ENCODE measurements around the gene ARHGDIB. TPM values are rescaled to one million over a fixed set of nuclear protein-coding genes. Genes with fewer than 3 reads are reported as not detected.

The ARHGDIB gene
- total and polyA plus RNA-seq, 2 of the 4 experiments (the other 2 are of a cell fraction): 24.9 to 30.7 TPM

DNA sequence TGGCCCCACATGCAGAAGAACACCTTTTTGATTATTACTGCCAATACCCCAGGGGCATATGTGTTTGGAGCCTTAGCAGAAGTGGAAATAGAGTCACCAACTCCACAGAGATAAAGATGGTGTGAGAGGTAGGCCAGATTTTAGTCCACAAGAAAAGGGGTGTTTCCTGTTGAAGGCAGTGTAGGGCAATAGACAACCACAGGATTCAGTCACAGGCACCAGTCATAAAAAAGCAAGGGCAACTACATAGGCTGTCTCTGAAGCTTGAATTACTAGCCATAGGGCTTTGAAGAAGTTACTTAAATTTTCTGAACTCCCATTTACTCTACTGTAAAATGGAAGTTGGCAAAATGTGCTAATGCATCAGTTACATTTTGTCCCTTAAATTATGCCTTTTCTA lies 41.9 kb downstream of the ARHGDIB start:
- Histone ChIP-seq H3K27ac (ENCODE audit: insufficient read depth, low read length) (no peak overlapping the region), H3K14ac (replicated peaks; ENCODE audit: low read depth, low read length) (no peak overlapping the region), H4K5ac (ENCODE audit: low read depth, low read length) (no peak overlapping the region), H2BK120ac (ENCODE audit: low read depth, low read length) (no peak overlapping the region), H3K36me3 (ENCODE audit: control insufficient read depth, insufficient read depth, low read length) (no peaks in the 10 kb centered on the region), H4K91ac (ENCODE audit: insufficient read depth, low read depth, low read length) (no peak overlapping the region), H3K23ac (ENCODE audit: low read depth, low read length) (no peak overlapping the region), H4K20me1 (ENCODE audit: insufficient read depth, low read length) (no peaks in the 10 kb centered on the region), H3K4me1 (ENCODE audit: control insufficient read depth, insufficient read depth, low read length) (no peaks in the 10 kb centered on the region), H4K8ac (ENCODE audit: low read depth in 2 of 2, low read length in 2 of 2) (no peak overlapping the region), H3K79me1 (ENCODE audit: low read depth in 1 of 2, low read length in 2 of 2) (no peaks in the 10 kb centered on the region), H2AFZ (replicated peaks; ENCODE audit: low read length, poor library complexity) (no peak overlapping the region), H3K9ac (ENCODE audit: low read depth, low read length) (no peak overlapping the region), H2BK20ac (ENCODE audit: low read depth, low read length) (no peak overlapping the region), H2BK5ac (ENCODE audit: low read depth, low read length, poor library complexity, severe bottlenecking) (no peak overlapping the region), H3K4me3 (ENCODE audit: insufficient read depth, low read depth, low read length) (no peak overlapping the region), H3K4ac (ENCODE audit: low read depth, low read length) (no peak overlapping the region), H3K18ac (ENCODE audit: low read depth, low read length) (no peak overlapping the region), H2AK9ac (replicated peaks; ENCODE audit: low read depth, low read length, poor library complexity) (no peak overlapping the region), H2AK5ac (ENCODE audit: low read depth, low read length) (no peak overlapping the region), H3K56ac (ENCODE audit: extremely low read depth, insufficient read depth, low read length) (no peak overlapping the region), H3K9me3 (ENCODE audit: control insufficient read depth, insufficient read depth, low read length) (no peaks in the 10 kb centered on the region), H2BK15ac (ENCODE audit: low read depth, low read length) (no peak overlapping the region), H3K4me2 (ENCODE audit: low read depth, low read length) (no peak overlapping the region), H3K9me1 (ENCODE audit: insufficient read depth, low read length) (no peaks in the 10 kb centered on the region), H3K27me3 (ENCODE audit: control insufficient read depth, insufficient read depth, low read length) (no peaks in the 10 kb centered on the region; the same call in 1 of the 2 replicates)
- TF ChIP-seq CHD1 (IDR thresholded peaks at IDR 0.05; ENCODE audit: low read depth, low read length): no peak
- no peak for TF ChIP-seq SMC3 (IDR thresholded peaks at IDR 0.05; ENCODE audit: low read depth, low read length)
- TF ChIP-seq, protein P1, sequence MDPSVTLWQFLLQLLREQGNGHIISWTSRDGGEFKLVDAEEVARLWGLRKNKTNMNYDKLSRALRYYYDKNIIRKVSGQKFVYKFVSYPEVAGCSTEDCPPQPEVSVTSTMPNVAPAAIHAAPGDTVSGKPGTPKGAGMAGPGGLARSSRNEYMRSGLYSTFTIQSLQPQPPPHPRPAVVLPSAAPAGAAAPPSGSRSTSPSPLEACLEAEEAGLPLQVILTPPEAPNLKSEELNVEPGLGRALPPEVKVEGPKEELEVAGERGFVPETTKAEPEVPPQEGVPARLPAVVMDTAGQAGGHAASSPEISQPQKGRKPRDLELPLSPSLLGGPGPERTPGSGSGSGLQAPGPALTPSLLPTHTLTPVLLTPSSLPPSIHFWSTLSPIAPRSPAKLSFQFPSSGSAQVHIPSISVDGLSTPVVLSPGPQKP (IDR thresholded peaks at IDR 0.05; ENCODE audit: borderline replicate concordance, low read depth, low read length): no peak
- POLR2A ChIA-PET (ENCODE audit: unreplicated experiment): no interaction called here
- dilution Hi-C loops (cut with HindIII; ENCODE audit: low sequenced_read_pairs, unreplicated experiment): no loop called here
- intact Hi-C loops (cut with micrococcal nuclease): no loop called here
- in situ Hi-C loops (cut with MboI; ENCODE audit: low sequenced_read_pairs): no loop called here
- no TSS peak for BruUV-seq (replicated peaks)
- DNase-seq (no peak), ATAC-seq (ENCODE audit: low read depth) (no peak)
- CTCF ChIA-PET: no interaction called here
